Mucosa of rectum (tissue), 2 donors: ENCODE results near the gene XKR8.
"Not testable (repeated sequence)": the region's sequence is repeated elsewhere in the genome, so short reads cannot be mapped to it uniquely, and the experiment has no call there.

ENCODE experiments used
- H3K27ac ChIP-seq, 2 donors: one replicate each; pipeline ENCODE4 v1.7.0; 2013; ENCODE audit warnings: inconsistent platforms in 2 of 2, low read depth in 2 of 2, low read length in 2 of 2
- H3K27me3 ChIP-seq, 2 donors: one replicate each; pipeline ENCODE4 v1.7.0; 2013; ENCODE audit warnings: low read length in 2 of 2; ENCODE audit not compliant: control insufficient read depth in 2 of 2, insufficient read depth in 2 of 2
- H3K36me3 ChIP-seq, 2 donors: one replicate each; pipeline ENCODE4 v1.7.0; 2013; ENCODE audit warnings: low read length in 2 of 2; ENCODE audit not compliant: control insufficient read depth in 2 of 2, insufficient read depth in 2 of 2
- H3K4me1 ChIP-seq, 2 donors: one replicate each; pipeline ENCODE4 v1.7.0; 2013; ENCODE audit warnings: low read length in 2 of 2, mild to moderate bottlenecking in 1 of 2; ENCODE audit not compliant: control insufficient read depth in 2 of 2, insufficient read depth in 2 of 2
- H3K4me3 ChIP-seq, 2 donors: one replicate each; pipeline ENCODE4 v1.7.0; 2013; ENCODE audit warnings: low read length in 2 of 2
- H3K9ac ChIP-seq, 2 donors: one replicate each; pipeline ENCODE4 v1.7.0; 2013; ENCODE audit warnings: low read length in 2 of 2, low read depth in 1 of 2, mild to moderate bottlenecking in 1 of 2
- H3K9me3 ChIP-seq, 2 donors: one replicate each; pipeline ENCODE4 v1.7.0; 2013; ENCODE audit warnings: low read length in 2 of 2; ENCODE audit not compliant: control insufficient read depth in 2 of 2
- donor health status: healthy.
- donor health status: Normal muscosa, but diverticular disease.

XKR8 gene

DNA sequence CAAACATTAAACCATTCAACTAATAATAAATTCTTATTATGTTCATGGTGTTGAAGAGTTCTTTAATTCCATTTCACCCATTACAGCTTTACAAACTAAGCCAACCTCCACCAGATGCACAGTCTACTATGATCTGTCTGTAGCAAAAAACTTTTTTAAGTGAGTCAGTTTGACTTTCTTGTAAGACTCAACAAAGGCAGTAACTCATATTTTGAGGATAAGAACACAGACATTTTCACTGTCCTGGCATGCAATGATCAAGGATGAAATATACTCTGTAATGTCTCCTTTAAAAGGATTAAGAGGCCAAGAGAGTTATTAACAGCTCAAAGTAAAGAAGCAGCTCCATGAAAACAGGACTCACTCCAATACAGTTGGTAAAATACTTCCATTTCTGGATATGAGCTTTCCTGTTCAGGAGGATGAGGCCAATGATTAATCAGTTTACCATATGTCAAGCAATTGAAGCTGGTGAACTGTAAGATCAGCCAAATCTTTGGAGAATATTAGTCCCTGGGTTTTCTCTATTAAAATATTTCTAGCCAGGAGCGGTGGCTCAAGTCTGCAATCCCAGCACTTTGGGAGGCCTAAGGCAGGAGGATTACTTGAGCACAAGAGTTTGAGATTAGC lies 20.6 kb downstream of the XKR8 start:
- no peaks in the 10 kb centered on the region for H3K4me1 ChIP-seq
- H3K9ac ChIP-seq, result no peak overlapping the region
- no peak overlapping the region for H3K27ac ChIP-seq
- no peaks in the 10 kb centered on the region for H3K9me3 ChIP-seq
- no peak overlapping the region for H3K4me3 ChIP-seq
- H3K27me3 ChIP-seq, result no peaks in the 10 kb centered on the region
- H3K36me3 ChIP-seq, result peaks cover 6 to 13% of the 10 kb centered on the region in 2 donors

DNA sequence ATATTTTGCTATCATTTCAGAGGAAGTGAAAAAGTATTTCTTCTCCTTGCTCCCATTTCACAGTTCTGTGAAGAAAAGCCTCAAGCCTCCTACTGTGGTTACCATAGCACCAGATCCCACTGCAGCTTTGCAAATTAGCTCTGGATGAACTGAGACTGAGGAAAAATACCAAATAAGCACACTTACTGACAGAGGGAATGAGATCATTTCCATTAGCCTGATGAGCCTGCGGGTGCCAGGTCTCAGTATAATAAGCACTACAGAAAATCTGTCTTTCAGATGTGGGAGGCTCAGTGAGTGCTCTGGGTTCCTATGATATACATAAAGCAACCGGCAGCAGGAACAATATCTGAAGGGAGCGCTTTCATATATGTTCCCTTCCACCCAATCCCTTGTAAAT lies 21.4 kb downstream of the XKR8 start:
- H3K27me3 ChIP-seq, result no peaks in the 10 kb centered on the region
- H3K27ac ChIP-seq, result no peak overlapping the region
- H3K9ac ChIP-seq, result no peak overlapping the region
- H3K4me3 ChIP-seq, result no peak overlapping the region
- no peaks in the 10 kb centered on the region for H3K9me3 ChIP-seq
- H3K36me3 ChIP-seq, result peaks cover 6 to 14% of the 10 kb centered on the region in 2 donors
- no peaks in the 10 kb centered on the region for H3K4me1 ChIP-seq

DNA sequence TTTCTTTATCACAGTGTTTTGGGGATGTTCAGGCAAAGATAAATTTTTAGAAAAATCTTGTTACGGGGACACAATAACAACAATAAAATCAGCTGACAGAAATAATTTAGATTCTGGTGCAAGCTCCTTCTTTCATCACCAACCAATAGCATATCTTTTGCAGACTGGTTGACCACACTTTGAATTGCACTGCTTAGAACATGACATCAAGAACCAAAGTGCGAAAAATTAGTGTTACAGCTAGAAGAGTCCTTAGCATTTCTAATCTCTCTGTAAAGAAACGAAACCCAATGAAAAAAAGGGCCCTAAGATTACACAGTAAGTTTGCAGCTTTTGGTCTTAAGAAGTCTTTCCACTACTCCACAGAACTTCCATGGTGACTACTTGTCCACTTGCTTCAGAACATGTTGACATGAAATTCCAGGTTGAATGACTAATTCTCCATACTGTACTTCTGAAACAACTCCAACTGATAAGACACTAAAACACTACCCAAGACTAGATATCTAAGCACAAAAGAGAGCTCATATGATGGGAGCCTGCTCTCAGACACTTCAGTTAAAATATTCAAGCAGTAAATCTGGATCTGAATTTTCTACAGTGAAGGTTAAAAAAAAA lies 31.3 kb downstream of the XKR8 start:
- Histone ChIP-seq H3K9me3 (no peaks in the 10 kb centered on the region), H3K36me3 (peaks cover 39 to 41% of the 10 kb centered on the region in 2 donors), H3K4me1 (no peaks in the 10 kb centered on the region), H3K27ac (no peak overlapping the region), H3K27me3 (no peaks in the 10 kb centered on the region), H3K4me3 (no peak overlapping the region), H3K9ac (no peak overlapping the region)

DNA sequence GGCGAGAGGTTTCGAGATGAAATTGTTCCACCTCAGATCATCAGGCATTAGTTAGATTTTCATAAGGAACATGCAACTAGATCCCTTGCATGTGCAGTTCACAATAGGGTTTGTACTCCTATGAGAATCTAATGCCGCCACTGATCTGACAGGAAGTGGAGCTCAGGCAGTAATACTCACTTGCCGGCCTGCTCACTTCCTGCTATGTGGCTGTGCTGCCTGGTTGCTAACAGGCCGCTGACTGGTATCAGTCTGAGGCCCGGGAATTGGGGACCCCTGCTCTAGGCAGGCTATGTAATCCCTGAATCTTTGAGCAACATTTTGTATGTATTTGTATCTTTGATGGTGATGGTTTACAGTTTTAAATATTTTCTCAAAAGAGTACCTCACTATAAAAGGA lies 32.5 kb downstream of the XKR8 start:
- H3K27ac ChIP-seq, result no peak overlapping the region
- peaks cover 48 to 53% of the 10 kb centered on the region in 2 donors for H3K36me3 ChIP-seq

DNA sequence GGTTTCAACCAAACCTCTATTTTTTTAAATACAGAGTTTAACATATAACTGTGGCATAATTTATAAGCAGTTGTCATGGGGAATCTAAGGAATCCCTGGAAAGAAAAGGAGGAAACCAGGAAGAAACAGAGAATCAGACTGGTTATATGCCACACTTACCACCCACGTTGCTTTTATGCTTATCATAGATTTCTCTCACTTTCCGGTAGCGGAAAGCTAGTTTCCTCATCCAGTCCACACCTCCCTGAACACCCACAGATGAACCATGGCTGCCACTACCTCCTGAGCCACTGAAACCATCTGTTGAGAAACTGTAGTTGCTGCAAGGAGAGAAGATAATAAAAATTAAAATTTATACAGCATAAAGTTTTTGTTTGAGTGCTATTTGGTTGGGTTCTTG lies 33.5 kb downstream of the XKR8 start:
- Histone ChIP-seq H3K27me3 (no peaks in the 10 kb centered on the region), H3K9ac (no peak overlapping the region), H3K4me1 (no peaks in the 10 kb centered on the region), H3K27ac (no peak overlapping the region), H3K9me3 (no peaks in the 10 kb centered on the region), H3K4me3 (no peak overlapping the region), H3K36me3 (peaks cover 52 to 57% of the 10 kb centered on the region in 2 donors)

More for the DNA sequence above, 32.5 kb downstream of the XKR8 start:
- no peaks in the 10 kb centered on the region for H3K4me1 ChIP-seq
- H3K9me3 ChIP-seq, result no peaks in the 10 kb centered on the region
- H3K27me3 ChIP-seq, result no peaks in the 10 kb centered on the region
- H3K9ac ChIP-seq, result no peak overlapping the region
- no peak overlapping the region for H3K4me3 ChIP-seq

DNA sequence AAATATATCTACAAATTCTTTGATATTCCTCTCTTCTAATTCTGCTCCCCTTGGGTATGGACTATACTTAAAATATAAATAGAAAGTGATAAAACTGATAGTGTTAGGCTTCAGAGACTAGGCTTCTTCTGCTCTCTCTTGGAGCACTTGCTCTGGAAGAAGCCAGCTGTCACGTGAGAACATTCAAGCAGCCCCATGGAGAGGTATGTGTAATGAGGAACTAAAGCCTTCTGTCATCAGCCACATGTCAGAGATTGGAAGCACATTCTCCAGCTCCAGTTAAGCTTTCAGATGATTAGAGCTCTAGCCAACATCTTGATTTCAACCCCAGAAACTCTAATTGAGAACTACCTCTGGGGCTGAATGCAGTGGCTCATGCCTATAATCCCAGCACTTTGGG lies 34.3 kb downstream of the XKR8 start:
- no peaks in the 10 kb centered on the region for H3K9me3 ChIP-seq
- peaks cover 48 to 50% of the 10 kb centered on the region in 2 donors for H3K36me3 ChIP-seq
- H3K4me3 ChIP-seq, result no peak overlapping the region
- H3K27ac ChIP-seq, result no peak overlapping the region
- H3K4me1 ChIP-seq, result no peaks in the 10 kb centered on the region
- no peaks in the 10 kb centered on the region for H3K27me3 ChIP-seq
- no peak overlapping the region for H3K9ac ChIP-seq

DNA sequence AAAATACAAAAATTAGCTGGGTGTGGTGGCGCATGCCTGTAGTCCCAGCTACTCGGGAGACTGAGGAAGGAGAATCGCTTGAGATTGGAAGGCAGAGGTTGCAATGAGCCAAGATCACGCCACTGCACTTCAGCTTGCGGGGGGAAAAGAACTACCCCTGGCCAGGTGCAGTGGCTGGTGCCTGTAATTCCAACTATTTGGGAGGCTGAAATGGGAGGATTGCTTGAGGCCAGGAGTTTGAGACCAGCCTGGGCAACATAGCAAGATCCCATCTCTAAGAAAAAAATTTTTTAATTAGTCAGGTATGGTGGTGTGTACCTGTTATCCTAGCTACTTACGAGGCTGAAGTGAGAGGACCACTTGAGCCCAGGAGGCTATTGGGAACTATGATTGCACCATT lies 34.8 kb downstream of the XKR8 start:
- H3K27me3 ChIP-seq, H3K4me1 ChIP-seq, H3K9me3 ChIP-seq, H3K27ac ChIP-seq, H3K9ac ChIP-seq, H3K4me3 ChIP-seq: not testable (repeated sequence)
- H3K36me3 ChIP-seq, result peaks cover 45 to 47% of the 10 kb centered on the region in 2 donors

DNA sequence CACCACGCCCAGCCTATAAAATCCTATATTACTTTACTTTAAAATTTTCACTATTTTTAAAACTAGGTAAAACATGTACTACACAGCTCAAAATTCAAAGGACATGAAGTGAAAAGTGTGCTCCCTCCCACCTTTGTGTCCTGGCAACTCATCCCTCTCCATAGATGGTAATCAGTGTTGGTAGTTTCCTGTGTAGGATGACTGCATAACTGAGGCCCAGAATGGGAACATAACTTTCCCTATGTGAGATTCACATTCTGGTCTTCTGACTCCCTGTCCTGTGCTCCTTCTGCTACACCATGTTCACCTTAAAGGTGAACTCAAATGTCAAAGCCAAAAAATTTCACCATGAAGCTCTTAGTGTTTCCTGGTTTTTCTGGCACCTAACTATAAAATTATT lies 39.3 kb downstream of the XKR8 start:
- no peaks in the 10 kb centered on the region for H3K9me3 ChIP-seq
- H3K27ac ChIP-seq, result no peak overlapping the region
- no peak overlapping the region for H3K9ac ChIP-seq
- no peaks in the 10 kb centered on the region for H3K27me3 ChIP-seq
- H3K36me3 ChIP-seq, result peaks cover 31 to 40% of the 10 kb centered on the region in 2 donors
- no peak overlapping the region for H3K4me3 ChIP-seq
- H3K4me1 ChIP-seq, result no peaks in the 10 kb centered on the region

DNA sequence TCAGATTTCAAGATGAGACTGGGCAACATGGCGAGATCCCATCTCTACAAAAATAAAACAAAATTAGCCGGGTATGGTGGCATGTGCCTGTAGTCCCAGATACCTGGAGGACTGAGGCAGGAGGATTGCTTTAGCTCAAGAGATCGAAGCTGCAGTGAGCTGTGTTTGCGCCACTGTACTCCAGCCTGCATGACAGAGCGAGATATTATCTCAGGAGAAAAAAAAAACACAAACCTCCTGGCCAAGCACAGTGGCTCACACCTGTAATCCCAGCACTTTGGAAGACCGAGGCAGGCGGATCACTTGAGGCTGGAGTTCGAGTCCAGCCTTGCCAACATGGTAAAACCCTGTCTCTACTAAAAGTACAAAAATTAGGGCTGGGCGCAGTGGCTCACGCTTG lies 42.8 kb downstream of the XKR8 start:
- Histone ChIP-seq H3K4me1 (no peaks in the 10 kb centered on the region), H3K36me3 (peaks cover 15 to 30% of the 10 kb centered on the region in 2 donors), H3K27me3 (no peaks in the 10 kb centered on the region), H3K27ac (no peak overlapping the region), H3K4me3 (no peak overlapping the region), H3K9me3 (no peaks in the 10 kb centered on the region), H3K9ac (no peak overlapping the region)

DNA sequence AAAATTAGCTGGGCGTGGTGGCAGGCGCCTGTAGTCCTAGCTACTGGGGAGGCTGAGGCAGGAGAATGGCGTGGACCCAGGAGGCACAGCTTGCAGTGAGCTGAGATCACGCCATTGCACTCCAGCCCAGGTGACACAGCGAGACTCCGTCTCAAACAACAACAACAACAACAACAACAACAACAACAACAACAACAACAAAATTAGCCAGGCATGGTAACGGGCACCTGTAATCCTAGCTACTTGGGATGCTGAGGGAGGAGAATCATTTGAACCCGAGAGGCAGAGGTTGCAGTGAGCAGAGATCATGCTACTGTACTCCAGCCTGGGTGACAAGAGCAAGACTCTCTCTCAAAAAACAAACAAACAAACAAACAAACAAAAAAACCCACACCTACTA lies 43.3 kb downstream of the XKR8 start:
- not testable (repeated sequence) for H3K9me3 ChIP-seq, H3K9ac ChIP-seq, H3K4me3 ChIP-seq, H3K4me1 ChIP-seq, H3K27me3 ChIP-seq, H3K27ac ChIP-seq
- H3K36me3 ChIP-seq, result peaks cover 10 to 25% of the 10 kb centered on the region in 2 donors
